ENCODE measurements around the gene GGA1. TPM values are rescaled to one million over a fixed set of nuclear protein-coding genes. Genes with fewer than 3 reads are reported as not detected.

Gene GGA1
- total RNA-seq, 4 donors from 2014 or later, result 28.7 to 50.7 (median 33.9) TPM

DNA sequence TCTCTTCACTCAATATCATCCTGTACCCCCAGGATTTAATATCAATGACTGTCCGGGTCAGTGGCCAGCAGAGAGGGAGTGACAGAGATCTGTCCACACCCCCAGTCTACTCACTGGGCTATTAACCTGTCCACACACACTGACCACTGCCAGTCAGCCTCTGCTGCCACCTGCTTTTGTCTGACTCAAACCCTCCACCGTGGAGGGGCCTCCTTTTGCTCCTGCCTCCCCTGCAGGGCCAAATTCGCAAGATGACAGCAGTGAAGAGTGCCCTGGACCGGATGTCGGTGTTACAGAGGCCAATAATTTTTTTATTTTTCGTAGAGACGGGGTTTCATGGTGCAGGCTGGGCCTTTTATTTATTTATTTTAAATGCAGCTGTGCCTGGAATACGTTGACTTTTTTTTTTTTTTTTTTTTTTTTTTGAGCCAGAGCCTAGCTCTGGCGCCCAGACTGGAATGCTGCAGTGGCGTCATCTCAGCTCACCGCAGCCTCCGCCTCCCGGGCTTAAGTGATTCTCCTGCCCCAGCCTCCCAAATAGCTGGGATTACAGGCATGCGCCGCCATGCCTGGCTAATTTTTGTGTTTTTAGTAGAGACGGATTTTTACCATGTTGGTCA lies 55.0 kb downstream of the GGA1 start:
- ATAC-seq (ENCODE audit: low FRiP score) (no peak), DNase-seq (ENCODE audit: low spot score) (no peak)
- no peak for TF ChIP-seq CTCF (IDR thresholded peaks at IDR 0.05)

DNA sequence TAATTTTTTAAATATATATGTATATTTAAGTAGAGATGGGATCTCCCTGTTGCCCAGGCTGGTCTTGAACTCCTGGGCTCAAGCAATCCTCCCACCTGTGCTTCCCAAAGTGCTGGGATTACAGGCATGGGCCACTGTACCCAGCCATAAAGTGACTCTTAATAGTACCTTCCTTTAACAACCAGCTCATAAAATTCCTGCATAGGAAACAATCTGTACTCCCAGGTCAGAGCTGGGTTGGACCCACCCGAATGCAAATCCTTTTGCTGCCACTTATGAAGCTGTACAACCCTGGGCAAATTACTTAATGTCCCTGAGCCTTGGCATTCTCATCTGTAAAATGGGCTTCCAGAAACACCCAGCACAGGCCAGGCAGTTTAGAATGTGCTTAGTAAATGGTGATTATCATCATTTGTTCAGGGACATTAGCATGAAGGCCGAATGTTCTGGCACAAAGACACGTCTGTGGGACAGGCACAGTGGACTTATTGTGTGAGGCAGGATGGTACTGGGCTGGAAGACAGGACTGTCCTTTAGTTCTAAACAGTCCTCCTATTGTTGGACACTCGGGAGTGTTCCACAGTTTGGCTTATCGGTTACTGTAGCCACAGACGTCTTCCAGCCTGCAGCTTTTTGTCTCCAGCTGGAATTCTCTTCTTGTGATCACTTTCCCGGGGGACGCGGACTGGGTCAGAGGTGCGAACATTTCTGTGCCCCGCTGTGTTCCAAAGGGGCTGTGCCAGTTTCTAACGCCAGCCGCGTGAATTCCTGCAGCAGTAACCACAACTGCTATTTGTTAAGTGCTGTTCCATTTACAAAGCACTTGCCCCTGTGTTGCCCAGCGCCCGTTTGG lies 55.8 kb downstream of the GGA1 start:
- DNase-seq (ENCODE audit: low spot score), result no peak
- ATAC-seq (ENCODE audit: low FRiP score), result no peak
- no peak for TF ChIP-seq CTCF (IDR thresholded peaks at IDR 0.05)

GRCh38 chr22:37665487-37665886 lies 56.9 kb downstream of the GGA1 start:
- DNase-seq (ENCODE audit: low spot score) (no peak), ATAC-seq (ENCODE audit: low FRiP score) (no peak)
- TF ChIP-seq CTCF (IDR thresholded peaks at IDR 0.05), result no peak

DNA sequence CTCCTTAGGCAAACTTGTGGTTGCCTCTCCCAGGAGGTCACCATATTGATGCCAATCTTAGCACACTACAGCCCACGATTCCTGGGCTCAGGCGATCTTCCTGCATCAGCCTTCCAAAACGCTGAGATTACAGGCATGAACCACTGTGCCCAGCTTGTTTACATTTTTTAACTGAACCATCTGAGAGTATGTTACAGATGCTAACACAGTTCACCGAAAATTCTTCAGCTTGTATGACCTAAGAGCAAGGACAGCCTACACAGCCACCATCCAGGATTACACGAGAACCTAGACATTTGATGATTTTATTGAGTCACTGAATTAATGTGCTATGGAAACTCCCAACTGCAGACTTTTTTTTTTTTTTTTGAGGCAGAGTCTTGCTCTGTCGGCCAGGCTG lies 61.0 kb downstream of the GGA1 start:
- DNase-seq (ENCODE audit: low spot score), result no peak
- no peak for ATAC-seq (ENCODE audit: low FRiP score)
- no peak for TF ChIP-seq CTCF (IDR thresholded peaks at IDR 0.05)

DNA sequence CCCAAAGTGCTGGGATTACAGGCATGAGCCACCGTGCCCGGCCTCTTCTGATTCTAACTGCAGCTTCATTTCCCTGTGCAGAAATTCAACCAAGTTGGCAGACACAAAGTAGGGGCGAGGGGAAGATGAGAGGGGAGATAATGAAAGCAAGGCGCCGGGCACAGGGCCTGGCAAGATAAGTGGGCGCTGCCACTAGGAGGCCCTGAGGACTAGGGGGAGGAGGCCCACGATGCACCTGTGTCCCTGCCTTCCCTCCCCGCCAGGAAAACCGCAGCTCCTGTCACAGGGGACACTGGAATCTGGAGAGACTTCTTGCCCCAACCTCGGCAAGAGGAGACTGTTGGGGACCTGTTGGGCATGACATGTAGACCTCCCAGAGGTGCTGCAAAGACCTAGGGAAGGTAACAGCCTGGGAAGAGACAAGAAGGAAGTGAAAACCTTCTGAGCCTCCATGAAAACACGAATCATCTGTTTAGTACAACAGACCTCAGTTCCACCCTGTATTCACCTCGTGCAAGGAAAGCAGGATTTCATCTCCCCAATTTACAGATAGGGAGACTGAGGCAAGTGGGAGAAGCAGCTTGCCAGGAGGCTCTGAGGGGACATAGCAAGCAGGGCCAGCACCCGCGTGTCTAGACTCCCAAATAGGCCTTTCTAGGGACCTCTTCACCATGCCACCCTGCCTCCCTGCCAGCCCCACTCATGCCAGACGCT lies 63.7 kb downstream of the GGA1 start:
- ATAC-seq (ENCODE audit: low FRiP score), result no peak
- TF ChIP-seq CTCF (IDR thresholded peaks at IDR 0.05), result no peak
- no peak for DNase-seq (ENCODE audit: low spot score)

DNA sequence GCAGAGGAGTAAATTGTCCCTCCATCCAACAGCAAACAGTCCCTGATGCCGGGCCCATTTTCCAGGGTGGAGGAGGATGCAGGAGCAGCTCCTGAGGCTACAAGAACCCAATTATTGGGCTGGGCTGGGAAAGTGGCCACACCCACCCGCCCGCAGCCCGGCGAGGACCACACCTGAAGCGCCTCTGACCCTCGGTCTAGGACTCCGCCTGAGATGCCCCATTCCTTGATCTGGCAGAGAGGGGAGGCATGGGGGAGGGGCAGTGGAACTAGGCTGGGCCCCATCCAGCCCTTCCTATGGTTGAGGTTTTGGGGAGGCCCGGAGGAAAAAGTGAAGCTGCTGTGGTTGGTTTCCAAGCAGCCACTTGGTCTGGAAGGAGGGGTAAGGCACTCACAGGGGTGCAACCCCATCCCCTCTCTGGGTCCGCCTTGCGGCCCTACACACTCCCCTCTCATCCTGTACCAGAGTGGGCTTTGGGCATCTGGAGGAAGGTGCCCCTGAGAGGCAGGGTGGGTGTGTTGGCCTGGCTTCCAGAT lies 64.4 kb downstream of the GGA1 start:
- no peak for ATAC-seq (ENCODE audit: low FRiP score)
- DNase-seq (ENCODE audit: low spot score), result no peak
- TF ChIP-seq CTCF (IDR thresholded peaks at IDR 0.05), result no peak
